HuH-7.5 (cell line): ENCODE results near the gene AGRN.
"Not testable (repeated sequence)": the region's sequence is repeated elsewhere in the genome, so short reads cannot be mapped to it uniquely, and the experiment has no call there.

Experiments
- DNase-seq: peaks from one replicate; pipeline ENCODE4 v3.0.0; 2011; ENCODE audit warnings: low spot score

AGRN gene

GRCh38 chr1:981955-982558 is 37.9 kb upstream of the AGRN start, which contains the start of gene PERM1:
PERM1 (minus strand) TSS chr1:982093; CDS start chr1:981029, 1,064 bp downstream.
- no peak for DNase-seq

- no peak for DNase-seq
Observed at GRCh38 chr1:982765-983436, 37.0 kb upstream of the AGRN start.

- DNase-seq, result peak; percentile 88
Observed at GRCh38 chr1:983798-984475, 36.0 kb upstream of the AGRN start.

GRCh38 chr1:984476-984814 is 35.5 kb upstream of the AGRN start:
- DNase-seq, result no peak

GRCh38 chr1:985126-985525 is 34.8 kb upstream of the AGRN start:
- no peak for DNase-seq

GRCh38 chr1:988061-988460 is 31.9 kb upstream of the AGRN start:
- DNase-seq, result not testable (repeated sequence)

GRCh38 chr1:991275-991674 is 28.6 kb upstream of the AGRN start:
- not testable (repeated sequence) for DNase-seq

GRCh38 chr1:991895-992294 is 28.0 kb upstream of the AGRN start:
- DNase-seq, result no peak

- DNase-seq, result no peak
Observed at GRCh38 chr1:992362-992761, 27.6 kb upstream of the AGRN start.

GRCh38 chr1:993379-993995 is 26.4 kb upstream of the AGRN start:
- no peak for DNase-seq

GRCh38 chr1:994546-994945 is 25.4 kb upstream of the AGRN start:
- not testable (repeated sequence) for DNase-seq

- peak; percentile 30 for DNase-seq
Observed at GRCh38 chr1:995665-996633, 24.0 kb upstream of the AGRN start.

GRCh38 chr1:996851-997712 is 22.8 kb upstream of the AGRN start:
- no peak for DNase-seq

GRCh38 chr1:997713-997992 is 22.3 kb upstream of the AGRN start:
- DNase-seq, result no peak

GRCh38 chr1:997993-998744 is 21.8 kb upstream of the AGRN start:
- no peak for DNase-seq

- no peak for DNase-seq
Observed at GRCh38 chr1:998745-998994, 21.2 kb upstream of the AGRN start.

- DNase-seq, result peak; percentile 49
Observed at GRCh38 chr1:998995-999724, 20.8 kb upstream of the AGRN start.

- peak; percentile 88 for DNase-seq
Observed at GRCh38 chr1:999725-1000356, 20.1 kb upstream of the AGRN start, which contains the start of gene HES4. HES4 (minus strand) TSS chr1:1000097; CDS start chr1:999973, 124 bp downstream.

- DNase-seq, result peak; percentile 90
Observed at GRCh38 chr1:1000357-1001056, 19.4 kb upstream of the AGRN start.
